K562 (cell line): ENCODE results near the gene CD34. TPM values are rescaled to one million over a fixed set of nuclear protein-coding genes. Genes with fewer than 3 reads are reported as not detected.

ENCODE experiments used
- ATAC-seq: fragments of 200-7000 bp; cut with Tn5 transposase; 3 replicates; pipeline ENCODE4 v1.9.1; 2020; ENCODE audit warnings: moderate library complexity
- BruUV-seq: library from RNA; stranded (reverse); fragments of 400-500 nt; replicated peaks from 2 replicates; lab custom pipeline; 2021; lab: Mats Ljungman, UMichigan
- CTCF ChIA-PET: fragments of 300-600 bp; formaldehyde crosslinking; extraction: SDS; loops from one replicate; lab custom pipeline; 2021; ENCODE audit warnings: low intra/inter-chr PET ratio; lab: Yijun Ruan, JAX
- POLR2A ChIA-PET: fragments of 300-600, 350-650 bp; sonication (Branson Sonifier 250); formaldehyde crosslinking; extraction: SDS; loops from one replicate; lab custom pipeline; 2021; ENCODE audit warnings: antibody characterized with exemption, inconsistent platforms; lab: Yijun Ruan, JAX
- DNase-seq, 4 experiments: peaks; one replicate each; pipeline versions ENCODE4 v3.0.0 to v3.0.0-alpha.2; 2011 to 2018; ENCODE audit warnings: low spot score in 3 of 4, mixed read lengths in 3 of 4; ENCODE audit errors: extremely low read depth in 1 of 4
- FAIRE-seq: peaks from 2 replicates; lab custom pipeline; 2011; peaks lifted over from hg19 to GRCh38; lab: Jason Lieb, UNC
- H2AFZ ChIP-seq: 2 replicates; pipeline ENCODE4 v1.6.0; 2011; ENCODE audit warnings: low read depth, low read length, control low read depth, inconsistent platforms
- H3K27ac ChIP-seq: fragments of 200-600 bp; 3 replicates; pipeline ENCODE4 v1.8.0; 2011; ENCODE audit warnings: low read depth, mild to moderate bottlenecking, control low read depth, inconsistent platforms, low read length, moderate library complexity, mixed read lengths; ENCODE audit errors: extremely low read depth
- H3K27me3 ChIP-seq, 2 experiments: fragments of 300-600 bp in 1 of 2; 2 replicates in 1 of 2; 3 replicates in 1 of 2; pipeline versions ENCODE4 v1.6.0 to v1.8.0; 2011; ENCODE audit warnings: inconsistent platforms in 2 of 2, low read length in 2 of 2, mild to moderate bottlenecking in 1 of 2, mixed read lengths in 1 of 2, moderate library complexity in 1 of 2; ENCODE audit not compliant: control insufficient read depth in 2 of 2, insufficient read depth in 2 of 2
- H3K36me3 ChIP-seq: fragments of 300-600 bp; 3 replicates; pipeline ENCODE4 v1.8.0; 2011; ENCODE audit warnings: mild to moderate bottlenecking, low read length, inconsistent platforms; ENCODE audit not compliant: control insufficient read depth, insufficient read depth
- H3K4me1 ChIP-seq, 2 experiments: fragments of 200-600 bp in 1 of 2; replicated peaks in 1 of 2; 2 replicates in 1 of 2; 3 replicates in 1 of 2; pipeline versions ENCODE4 v1.5.1 to v1.8.0; 2011; ENCODE audit warnings: inconsistent platforms in 2 of 2, low read length in 2 of 2, mild to moderate bottlenecking in 1 of 2, mixed read lengths in 1 of 2, moderate library complexity in 1 of 2; ENCODE audit not compliant: control insufficient read depth in 2 of 2, insufficient read depth in 2 of 2
- H3K4me2 ChIP-seq: 2 replicates; pipeline ENCODE4 v1.6.1; 2011; ENCODE audit warnings: low read length, control low read depth, inconsistent platforms, mixed read lengths; ENCODE audit not compliant: insufficient read depth
- H3K4me3 ChIP-seq: fragments of 200-600 bp; sonication (generic), shearing (Covaris generic); 2 replicates; pipeline ENCODE4 v1.5.1; 2016; ENCODE audit warnings: control low read depth, inconsistent platforms
- H3K79me2 ChIP-seq: fragments of 200-600 bp; 3 replicates; pipeline ENCODE4 v1.8.0; 2011; ENCODE audit warnings: low read length, inconsistent platforms; ENCODE audit not compliant: control insufficient read depth, insufficient read depth
- H3K9ac ChIP-seq, 2 experiments: 2 replicates each; pipeline versions ENCODE4 v1.6.0 to v1.6.1; 2011; ENCODE audit warnings: low read depth in 2 of 2, low read length in 2 of 2, control low read depth in 1 of 2, inconsistent platforms in 1 of 2, mild to moderate bottlenecking in 1 of 2, mixed read lengths in 1 of 2; ENCODE audit not compliant: insufficient read depth in 1 of 2
- H3K9me1 ChIP-seq: one replicate; pipeline ENCODE4 v1.6.0; 2011; ENCODE audit warnings: inconsistent platforms, mild to moderate bottlenecking, low read length, moderate library complexity; ENCODE audit not compliant: control insufficient read depth, insufficient read depth
- H3K9me3 ChIP-seq: replicated peaks from 2 replicates; pipeline ENCODE4 v1.5.1; 2011; ENCODE audit warnings: low read depth, low read length, inconsistent platforms; ENCODE audit not compliant: control insufficient read depth, insufficient read depth
- H4K20me1 ChIP-seq: replicated peaks from 2 replicates; pipeline ENCODE4 v1.6.1; 2011; ENCODE audit warnings: low read length, inconsistent platforms, mixed read lengths; ENCODE audit not compliant: control insufficient read depth, insufficient read depth
- ELF1 ChIP-seq: fragments of 200-800 bp; sonication (Bioruptor generic); IDR thresholded peaks from 2 replicates; pipeline ENCODE4 v1.6.1; 2016; ENCODE audit warnings: missing genetic modification characterization, missing compliant biosample characterization
- SPI1 ChIP-seq: IDR thresholded peaks from 2 replicates; pipeline ENCODE4 v1.6.1; 2011; ENCODE audit warnings: low read depth, low read length, control low read depth, borderline replicate concordance
- ZNF766 ChIP-seq: fragments of 200-800 bp; sonication (Bioruptor generic); conservative IDR thresholded peaks from 2 replicates; pipeline ENCODE4 v1.6.1; 2016; ENCODE audit warnings: missing genetic modification characterization, missing compliant biosample characterization
- WGBS: fragments of 100-300 bp; shearing (Covaris generic); methylation state at CpG from one replicate; pipeline ENCODE4 v1.1.6; 2016; ENCODE audit warnings: low coverage, mixed read lengths; ENCODE audit not compliant: insufficient coverage; ENCODE audit errors: missing lambda C conversion rate; 5-methylcytosine and 5-hydroxymethylcytosine counted together
- in situ Hi-C: fragments of 300-500 bp; cut with MboI; formaldehyde crosslinking; loops from 4 replicates; pipeline ENCODE4 v1.15.0; 2018; ENCODE audit warnings: inconsistent platforms, mixed read lengths
- intact Hi-C: fragments of 100-400 bp; cut with micrococcal nuclease; formaldehyde crosslinking; loops from 2 replicates; pipeline ENCODE4 v1.14.2; 2022
- polyA plus RNA-seq, 8 experiments: library from polyadenylated mRNA; depleted of rRNA in 4 of 8; stranded (reverse) in 5 of 8; unstranded in 3 of 8; fragments of >200 nt; fragmentation: Nextera tagmentation in 2 of 8; fragmentation: Illumina TruSeq in 1 of 8; extraction: Ambion mirVana in 2 of 8; extraction: Trizol in 1 of 8; gene quantifications; 2 replicates each; pipeline versions ENCODE4 v1.2.1 to v1.2.3, GENCODE V29; 2011 to 2014; ENCODE audit warnings: inconsistent platforms in 1 of 8, missing spikeins in 1 of 8
- total RNA-seq, 7 experiments: library from RNA; depleted of rRNA in 6 of 7; stranded (reverse); fragments of >200 nt in 6 of 7; fragmentation: Illumina TruSeq in 2 of 7; extraction: Trizol in 2 of 7; gene quantifications; 2 replicates each; pipeline versions ENCODE4 v1.2.1 to v1.2.3, GENCODE V29; 2011 to 2021; ENCODE audit warnings: low replicate concordance in 1 of 7

Gene CD34
- total and polyA plus RNA-seq, 9 of the 15 experiments (the other 6 are each of a cell fraction or from before 2014, with no cell fraction given) = not detected

- Histone ChIP-seq H3K27me3 (no peaks in the 10 kb centered on the region), H3K36me3 (no peaks in the 10 kb centered on the region), H3K4me3 (no peak overlapping the region), H2AFZ (peak overlapping the region; percentile 37), H3K4me1 (peaks cover 17 to 24% of the 10 kb centered on the region in 2 experiments), H3K9ac (0 out of 4 replicates have a peak overlapping the region, but pooled peaks of 1 of the 2 experiments have one; percentile 24), H4K20me1 (no peaks in the 10 kb centered on the region), H3K79me2 (no peaks in the 10 kb centered on the region), H3K4me2 (no peak overlapping the region), H3K9me3 (no peaks in the 10 kb centered on the region), H3K9me1 (no peaks in the 10 kb centered on the region), H3K27ac (no peak overlapping the region)
- DNase-seq (no peak), FAIRE-seq (no peak), ATAC-seq (no peak)
- TF ChIP-seq ELF1 = peak; percentile 47; the same call in 1 of the 2 replicates
- TF ChIP-seq ZNF766 = no peak
- 0 out of 2 replicates have a peak, but pooled peaks have one; percentile 11 for TF ChIP-seq SPI1
- in situ Hi-C loops (no loop called here), intact Hi-C loops (no loop called here)
- ChIA-PET POLR2A (interaction anchor here (0.6 to 1.8 kb wide), 12 partner anchors 9 to 350 kb away, joined by 3 to 9 read pairs (median 3); no protein-coding TSS in a partner anchor), CTCF (no interaction called here)
- no TSS peak for BruUV-seq
- 48% methylated on average over 4 of the region's 4 CpGs for WGBS
These were observed 35.4 kb downstream of the CD34 start for GRCh38 chr1:207875532-207875931.
